Measurements from ENCODE around the gene COX10. TPM values are rescaled to one million over a fixed set of nuclear protein-coding genes. Genes with fewer than 3 reads are reported as not detected.
"Not testable (repeated sequence)": the region's sequence is repeated elsewhere in the genome, so short reads cannot be mapped to it uniquely, and the experiment has no call there.

Gene COX10
- total RNA-seq, 1 experiment from 2014 or later = 28.8 TPM

- not testable (repeated sequence) for H3K36me3 ChIP-seq (replicated peaks; ENCODE audit: control insufficient read depth, insufficient read depth, low read length); H3K27me3 ChIP-seq (ENCODE audit: control insufficient read depth, insufficient read depth, low read length); H3K4me3 ChIP-seq (ENCODE audit: insufficient read depth, low read depth, low read length); DNase-seq
These were observed 122.7 kb downstream of the COX10 start for GRCh38 chr17:14192039-14192438.

- H3K27me3 ChIP-seq (ENCODE audit: control insufficient read depth, insufficient read depth, low read length); H3K4me3 ChIP-seq (ENCODE audit: insufficient read depth, low read depth, low read length); H3K36me3 ChIP-seq (replicated peaks; ENCODE audit: control insufficient read depth, insufficient read depth, low read length); DNase-seq: not testable (repeated sequence)
These were observed 123.5 kb downstream of the COX10 start for GRCh38 chr17:14192636-14193344.

DNA sequence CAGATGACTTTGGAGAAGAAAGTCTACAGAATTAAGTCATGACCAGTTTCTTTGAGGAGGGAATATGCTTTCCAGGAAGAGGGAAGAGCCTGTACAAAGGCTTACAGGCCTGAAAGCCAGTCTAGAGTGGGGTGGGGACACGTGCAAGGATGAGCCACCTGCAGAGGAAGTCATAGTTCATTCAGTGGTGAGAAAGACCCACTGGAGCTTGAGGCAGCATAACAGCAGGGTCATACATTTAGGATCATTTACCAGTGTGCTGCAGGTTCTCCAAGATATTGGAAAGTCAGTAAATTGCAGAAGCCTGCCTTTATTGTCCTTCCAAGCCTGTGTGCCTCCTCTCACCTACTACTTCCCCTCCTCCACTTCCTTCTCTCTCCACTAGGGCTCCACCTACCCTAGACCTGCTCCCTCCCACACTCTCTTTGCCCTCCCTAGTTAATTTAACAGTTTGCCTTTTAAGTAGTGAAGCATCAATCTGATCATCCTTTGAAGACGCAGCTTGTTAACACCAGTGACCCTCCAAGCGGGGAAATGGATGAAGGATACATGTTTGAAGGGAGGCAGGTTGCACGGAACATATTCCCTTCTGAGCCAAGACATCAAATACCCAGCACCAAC lies 127.2 kb downstream of the COX10 start:
- H3K27me3 ChIP-seq (ENCODE audit: control insufficient read depth, insufficient read depth, low read length) = no peaks in the 10 kb centered on the region
- peak; percentile 23 for DNase-seq
- no peak overlapping the region for H3K4me3 ChIP-seq (ENCODE audit: insufficient read depth, low read depth, low read length)
- H3K36me3 ChIP-seq (replicated peaks; ENCODE audit: control insufficient read depth, insufficient read depth, low read length) = no peaks in the 10 kb centered on the region

DNA sequence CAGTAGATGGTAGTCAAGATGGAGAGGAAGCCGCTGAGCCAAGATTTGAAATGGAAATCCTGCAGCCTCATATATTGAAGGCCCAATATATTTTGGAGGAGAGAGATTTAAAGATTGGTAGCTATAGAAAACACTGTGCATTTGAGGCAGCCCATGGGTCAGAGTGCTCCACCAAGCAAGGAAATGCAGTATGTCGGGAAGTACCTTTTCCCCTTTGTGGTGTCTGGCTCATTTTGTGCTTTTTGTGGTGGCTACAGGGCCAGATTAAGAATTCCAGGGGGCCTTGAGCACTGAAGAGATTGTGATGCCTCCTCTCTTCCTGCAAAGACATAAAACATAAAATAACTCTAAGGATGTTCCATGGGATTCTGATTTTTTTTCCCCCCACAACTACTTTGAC lies 127.8 kb downstream of the COX10 start:
- H3K36me3 ChIP-seq (replicated peaks; ENCODE audit: control insufficient read depth, insufficient read depth, low read length) = no peaks in the 10 kb centered on the region
- H3K27me3 ChIP-seq (ENCODE audit: control insufficient read depth, insufficient read depth, low read length) = no peaks in the 10 kb centered on the region
- H3K4me3 ChIP-seq (ENCODE audit: insufficient read depth, low read depth, low read length) = no peak overlapping the region
- no peak for DNase-seq

DNA sequence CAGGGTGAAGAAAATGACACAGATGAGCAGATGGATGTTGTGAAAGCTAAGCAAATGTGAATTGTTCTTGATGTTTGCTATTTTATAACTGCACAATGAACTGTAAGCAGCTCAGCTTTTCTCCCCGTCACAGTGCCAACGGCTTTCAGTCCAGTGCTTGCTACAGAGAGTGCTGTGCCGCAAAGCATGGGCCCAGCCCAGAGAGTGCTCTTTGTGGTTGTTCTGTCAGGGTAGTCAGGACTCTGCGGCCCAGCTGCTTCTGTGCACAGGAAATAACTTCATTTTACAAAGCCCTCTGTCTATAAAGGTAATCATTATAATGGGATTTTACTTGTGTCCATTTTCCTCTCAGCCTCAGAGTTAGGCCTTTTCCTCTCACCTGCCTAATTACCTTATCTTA lies 128.3 kb downstream of the COX10 start:
- Histone ChIP-seq H3K36me3 (replicated peaks; ENCODE audit: control insufficient read depth, insufficient read depth, low read length) (no peaks in the 10 kb centered on the region), H3K27me3 (ENCODE audit: control insufficient read depth, insufficient read depth, low read length) (no peaks in the 10 kb centered on the region), H3K4me3 (ENCODE audit: insufficient read depth, low read depth, low read length) (no peak overlapping the region)
- DNase-seq = no peak

- H3K4me3 ChIP-seq (ENCODE audit: insufficient read depth, low read depth, low read length) = no peak overlapping the region
- H3K36me3 ChIP-seq (replicated peaks; ENCODE audit: control insufficient read depth, insufficient read depth, low read length) = no peaks in the 10 kb centered on the region
- no peaks in the 10 kb centered on the region for H3K27me3 ChIP-seq (ENCODE audit: control insufficient read depth, insufficient read depth, low read length)
- peak; percentile 39 for DNase-seq
These were observed 128.7 kb downstream of the COX10 start for GRCh38 chr17:14198013-14198412.

DNA sequence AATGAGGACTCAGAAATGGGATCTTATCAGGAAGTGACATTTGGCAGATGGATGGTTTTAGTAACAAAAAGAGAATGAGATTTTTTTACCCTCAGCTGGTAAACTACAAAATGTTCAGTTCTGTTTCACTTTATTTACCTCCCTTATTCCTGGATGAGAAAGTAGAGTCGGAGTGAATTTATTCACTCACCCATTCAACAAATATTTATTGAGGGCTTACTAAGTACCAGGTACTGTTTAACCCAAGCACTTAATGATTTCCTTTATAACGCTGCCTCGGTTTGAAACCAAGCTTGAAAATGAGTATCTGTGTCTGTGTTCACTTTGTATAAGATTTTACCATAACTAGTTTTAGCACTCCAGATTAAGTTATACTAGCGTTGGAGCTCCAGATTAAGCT lies 129.3 kb downstream of the COX10 start:
- Histone ChIP-seq H3K36me3 (replicated peaks; ENCODE audit: control insufficient read depth, insufficient read depth, low read length) (no peaks in the 10 kb centered on the region), H3K4me3 (ENCODE audit: insufficient read depth, low read depth, low read length) (no peak overlapping the region), H3K27me3 (ENCODE audit: control insufficient read depth, insufficient read depth, low read length) (no peaks in the 10 kb centered on the region)
- no peak for DNase-seq

DNA sequence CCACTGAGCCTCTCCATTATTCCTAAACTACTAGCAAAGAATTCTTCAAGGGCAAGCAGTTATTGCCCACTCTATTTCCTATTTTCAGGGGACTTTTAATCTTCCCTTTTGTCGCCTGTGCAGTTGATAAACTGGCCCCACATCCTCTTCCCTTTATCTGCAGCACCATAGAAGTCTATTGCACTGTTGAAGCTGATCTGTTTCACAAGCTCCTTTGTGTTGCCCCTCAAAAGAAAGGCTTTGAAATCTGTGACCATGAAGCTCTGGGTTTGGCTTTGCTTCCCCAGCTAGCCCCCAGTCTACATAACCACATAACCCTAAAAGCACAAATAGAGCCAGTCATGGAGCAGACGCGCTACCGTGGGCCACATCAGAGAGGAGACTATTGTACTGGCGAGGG lies 130.3 kb downstream of the COX10 start:
- Histone ChIP-seq H3K4me3 (ENCODE audit: insufficient read depth, low read depth, low read length) (no peak overlapping the region), H3K27me3 (ENCODE audit: control insufficient read depth, insufficient read depth, low read length) (no peaks in the 10 kb centered on the region), H3K36me3 (replicated peaks; ENCODE audit: control insufficient read depth, insufficient read depth, low read length) (no peaks in the 10 kb centered on the region)
- DNase-seq = no peak

- Histone ChIP-seq H3K36me3 (replicated peaks; ENCODE audit: control insufficient read depth, insufficient read depth, low read length) (no peaks in the 10 kb centered on the region), H3K27me3 (ENCODE audit: control insufficient read depth, insufficient read depth, low read length) (no peaks in the 10 kb centered on the region), H3K4me3 (ENCODE audit: insufficient read depth, low read depth, low read length) (no peak overlapping the region)
- no peak for DNase-seq
These were observed 131.1 kb downstream of the COX10 start for GRCh38 chr17:14200354-14200753.

- no peak overlapping the region for H3K4me3 ChIP-seq (ENCODE audit: insufficient read depth, low read depth, low read length)
- no peaks in the 10 kb centered on the region for H3K36me3 ChIP-seq (replicated peaks; ENCODE audit: control insufficient read depth, insufficient read depth, low read length)
- H3K27me3 ChIP-seq (ENCODE audit: control insufficient read depth, insufficient read depth, low read length) = no peaks in the 10 kb centered on the region
- no peak for DNase-seq
These were observed 132.0 kb downstream of the COX10 start for GRCh38 chr17:14201021-14201987.

DNA sequence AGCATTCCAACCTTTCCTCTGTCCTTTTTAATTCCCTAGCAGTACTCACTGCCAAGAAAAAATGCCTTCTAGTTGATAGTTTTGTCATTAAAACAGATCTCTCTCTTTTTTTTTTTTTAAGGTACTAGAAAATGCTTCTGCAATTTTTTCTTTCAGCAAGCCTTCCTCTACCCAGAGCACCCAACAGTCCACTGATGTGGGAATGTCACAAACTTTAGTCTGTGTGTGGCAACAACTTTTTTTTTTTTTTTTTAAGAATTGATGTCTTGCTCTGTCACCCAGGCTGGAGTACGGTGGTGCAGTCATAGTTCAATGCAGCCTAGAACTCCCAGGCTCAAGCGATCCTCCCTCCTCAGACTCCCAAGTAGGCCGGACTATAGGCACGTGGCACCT lies 132.7 kb downstream of the COX10 start:
- H3K36me3 ChIP-seq (replicated peaks; ENCODE audit: control insufficient read depth, insufficient read depth, low read length) = no peaks in the 10 kb centered on the region
- no peak overlapping the region for H3K4me3 ChIP-seq (ENCODE audit: insufficient read depth, low read depth, low read length)
- H3K27me3 ChIP-seq (ENCODE audit: control insufficient read depth, insufficient read depth, low read length) = no peaks in the 10 kb centered on the region
- no peak for DNase-seq

GRCh38 chr17:14202388-14203166 lies 133.3 kb downstream of the COX10 start:
- no peaks in the 10 kb centered on the region; the same call in 1 of the 2 replicates for H3K36me3 ChIP-seq (replicated peaks; ENCODE audit: control insufficient read depth, insufficient read depth, low read length)
- no peaks in the 10 kb centered on the region for H3K27me3 ChIP-seq (ENCODE audit: control insufficient read depth, insufficient read depth, low read length)
- DNase-seq = no peak
- no peak overlapping the region for H3K4me3 ChIP-seq (ENCODE audit: insufficient read depth, low read depth, low read length)

DNA sequence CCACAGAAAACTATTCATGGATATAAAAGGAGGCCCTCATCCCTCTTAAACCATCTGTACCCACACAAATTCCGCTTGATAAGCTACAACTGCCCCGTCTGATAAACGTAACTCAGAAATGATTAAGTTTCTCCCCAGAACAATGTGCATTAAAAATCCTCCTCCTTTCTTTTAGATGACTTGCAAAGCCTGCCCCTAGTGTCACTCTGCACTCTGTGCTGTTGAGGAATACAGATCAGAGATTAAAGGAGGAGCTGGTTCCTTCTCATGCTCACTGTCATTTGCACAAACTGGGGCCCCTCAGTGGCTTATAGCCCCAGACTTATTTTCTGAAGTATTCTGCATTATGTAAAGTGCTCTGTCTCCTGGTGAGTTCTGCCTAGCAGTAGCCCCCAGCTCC lies 134.1 kb downstream of the COX10 start:
- H3K36me3 ChIP-seq (replicated peaks; ENCODE audit: control insufficient read depth, insufficient read depth, low read length) = no peaks in the 10 kb centered on the region; the same call in 1 of the 2 replicates
- peak; percentile 58 for DNase-seq
- no peaks in the 10 kb centered on the region for H3K27me3 ChIP-seq (ENCODE audit: control insufficient read depth, insufficient read depth, low read length)
- no peak overlapping the region for H3K4me3 ChIP-seq (ENCODE audit: insufficient read depth, low read depth, low read length)

- Histone ChIP-seq H3K36me3 (replicated peaks; ENCODE audit: control insufficient read depth, insufficient read depth, low read length) (no peaks in the 10 kb centered on the region; the same call in 1 of the 2 replicates), H3K4me3 (ENCODE audit: insufficient read depth, low read depth, low read length) (no peak overlapping the region), H3K27me3 (ENCODE audit: control insufficient read depth, insufficient read depth, low read length) (no peaks in the 10 kb centered on the region)
- DNase-seq = no peak
These were observed 134.8 kb downstream of the COX10 start for GRCh38 chr17:14204084-14204483.
